K562 (cell line): ENCODE data around the gene UBR3. TPM values are rescaled to one million over a fixed set of nuclear protein-coding genes. Genes with fewer than 3 reads are reported as not detected.

Experiments used
- ARID4B ChIP-seq: sonication (generic); formaldehyde crosslinking; IDR thresholded peaks from 2 replicates; pipeline ENCODE4 v1.8.0; 2022; ENCODE audit warnings: mild to moderate bottlenecking, missing genetic modification reagents
- CC2D1A ChIP-seq: fragments of 450-650 bp; IDR thresholded peaks from 2 replicates; pipeline ENCODE4 v1.6.1; 2017; ENCODE audit warnings: mild to moderate bottlenecking
- DIDO1 ChIP-seq: fragments of 450-650 bp; IDR thresholded peaks from 2 replicates; pipeline ENCODE4 v1.6.1; 2016; ENCODE audit warnings: low read depth, missing biosample characterization, missing genetic modification characterization
- ELF4 ChIP-seq: fragments of 450-650 bp; formaldehyde crosslinking; IDR thresholded peaks from 2 replicates; pipeline ENCODE4 v1.4.0; 2022; ENCODE audit warnings: missing genetic modification characterization
- ETV6 ChIP-seq, 3 experiments: fragments of 150-350 bp in 1 of 3; sonication (generic) in 1 of 3; formaldehyde crosslinking in 1 of 3; IDR thresholded peaks; 2 replicates each; pipeline versions ENCODE4 v1.6.1 to v1.8.0; 2014 to 2022; ENCODE audit warnings: borderline replicate concordance in 2 of 3, low read depth in 2 of 3, antibody characterized with exemption in 1 of 3, low read length in 1 of 3, mild to moderate bottlenecking in 1 of 3, missing genetic modification reagents in 1 of 3
- FOXP4 ChIP-seq: sonication (generic); formaldehyde crosslinking; IDR thresholded peaks from 2 replicates; pipeline ENCODE4 v1.8.0; 2022; ENCODE audit warnings: mild to moderate bottlenecking, missing genetic modification reagents, borderline replicate concordance
- KLF6 ChIP-seq: fragments of 250-450 bp; sonication (Bioruptor Pico); IDR thresholded peaks from 2 replicates; pipeline ENCODE4 v1.4.0; 2020; ENCODE audit warnings: mild to moderate bottlenecking, moderate library complexity, borderline replicate concordance
- NCOA4 ChIP-seq: fragments of 450-650 bp; IDR thresholded peaks from 2 replicates; pipeline ENCODE4 v1.6.1; 2018; ENCODE audit warnings: mild to moderate bottlenecking; ENCODE audit not compliant: partially characterized antibody
- NR0B1 ChIP-seq: fragments of 450-650 bp; IDR thresholded peaks from one replicate; pipeline ENCODE4 v1.6.1; 2018; ENCODE audit warnings: mild to moderate bottlenecking, moderate library complexity; ENCODE audit not compliant: partially characterized antibody
- RAD21 ChIP-seq, 2 experiments: fragments of 250-450 bp in 1 of 2; fragments of 450-650 bp in 1 of 2; sonication (Bioruptor Pico) in 1 of 2; formaldehyde crosslinking in 1 of 2; IDR thresholded peaks in 1 of 2; conservative IDR thresholded peaks in 1 of 2; 2 replicates each; pipeline versions ENCODE4 v1.4.0 to v1.8.0; 2020 to 2022; ENCODE audit warnings: mild to moderate bottlenecking in 2 of 2, moderate library complexity in 1 of 2
- U2AF2 ChIP-seq: fragments of 200-400 bp; formaldehyde crosslinking; optimal IDR thresholded peaks from 2 replicates; pipeline ENCODE3; 2017; ENCODE audit warnings: low read depth, mild to moderate bottlenecking, low read length
- VEZF1 ChIP-seq: fragments of 200-800 bp; sonication (Bioruptor generic); IDR thresholded peaks from 2 replicates; pipeline ENCODE4 v1.6.1; 2017; ENCODE audit warnings: missing genetic modification characterization, missing compliant biosample characterization
- ZBED1 ChIP-seq: IDR thresholded peaks from 2 replicates; pipeline ENCODE4 v1.6.1; 2014
- ZNF124 ChIP-seq: sonication (generic); formaldehyde crosslinking; IDR thresholded peaks from 2 replicates; pipeline ENCODE4 v1.8.1; 2022; ENCODE audit warnings: missing genetic modification reagents
- ZNF197 ChIP-seq: fragments of 200-800 bp; sonication (Bioruptor generic); IDR thresholded peaks from 2 replicates; pipeline ENCODE4 v1.6.1; 2016; ENCODE audit warnings: low read depth, missing genetic modification characterization, missing compliant biosample characterization
- ZNF253 ChIP-seq: fragments of 250-450 bp; sonication (Bioruptor Pico); conservative IDR thresholded peaks from 2 replicates; pipeline ENCODE4 v1.6.1; 2021; ENCODE audit warnings: mild to moderate bottlenecking
- ZNF324 ChIP-seq: fragments of 250-450 bp; sonication (Bioruptor Pico); IDR thresholded peaks from 2 replicates; pipeline ENCODE4 v1.4.0; 2020; ENCODE audit warnings: mild to moderate bottlenecking
- ZZZ3 ChIP-seq: fragments of 450-650 bp; IDR thresholded peaks from 2 replicates; pipeline ENCODE4 v1.6.1; 2016; ENCODE audit warnings: antibody characterized with exemption, mild to moderate bottlenecking, moderate library complexity
- polyA plus RNA-seq, 8 experiments: library from polyadenylated mRNA; depleted of rRNA in 4 of 8; stranded (reverse) in 5 of 8; unstranded in 3 of 8; fragments of >200 nt; fragmentation: Nextera tagmentation in 2 of 8; fragmentation: Illumina TruSeq in 1 of 8; extraction: Ambion mirVana in 2 of 8; extraction: Trizol in 1 of 8; gene quantifications; 2 replicates each; pipeline versions ENCODE4 v1.2.1 to v1.2.3, GENCODE V29; 2011 to 2014; ENCODE audit warnings: inconsistent platforms in 1 of 8, missing spikeins in 1 of 8
- total RNA-seq, 7 experiments: library from RNA; depleted of rRNA in 6 of 7; stranded (reverse); fragments of >200 nt in 6 of 7; fragmentation: Illumina TruSeq in 2 of 7; extraction: Trizol in 2 of 7; gene quantifications; 2 replicates each; pipeline versions ENCODE4 v1.2.1 to v1.2.3, GENCODE V29; 2011 to 2021; ENCODE audit warnings: low replicate concordance in 1 of 7

Gene UBR3
- total and polyA plus RNA-seq, 9 of the 15 experiments (the other 6 are each of a cell fraction or from before 2014, with no cell fraction given) = 14.4 to 63.5 (median 40.4) TPM

- TF ChIP-seq U2AF2 (no peak), KLF6 (CRISPR knock-in tag) (0 out of 2 replicates have a peak, but pooled peaks have one; percentile 34), NR0B1 (no peak), ETV6 (IDR thresholded peaks at IDR 0.05; ENCODE audit: borderline replicate concordance in 1 of 2, low read depth in 2 of 2, low read length in 1 of 2) (no peak), ETV6 (CRISPR knock-in tag; IDR thresholded peaks at IDR 0.05; ENCODE audit: borderline replicate concordance) (no peak), CC2D1A (no peak), FOXP4 (no peak), ZNF253 (CRISPR knock-in tag) (no peak), ZZZ3 (no peak), ARID4B (CRISPR knock-in tag) (no peak), VEZF1 (CRISPR knock-in tag) (0 out of 2 replicates have a peak, but pooled peaks have one; percentile 21), ZBED1 (no peak), DIDO1 (tag) (no peak), ZNF197 (0 out of 2 replicates have a peak, but pooled peaks have one; percentile 59), RAD21 (CRISPR knock-in tag; conservative IDR thresholded peaks at IDR 0.05 in 1 of 2, IDR thresholded peaks at IDR 0.05 in 1 of 2) (0 out of 4 replicates have a peak, but pooled peaks of 1 of the 2 experiments have one; percentile 6), ZNF124 (CRISPR knock-in tag) (no peak), ELF4 (CRISPR knock-in tag) (0 out of 2 replicates have a peak, but pooled peaks have one; percentile 36), ZNF324 (CRISPR knock-in tag) (no peak), NCOA4 (no peak)
Measured at GRCh38 chr2:170084820-170085491, 257.7 kb downstream of the UBR3 start (continued).
